ENCODE results near the gene NOVA1. TPM values are rescaled to one million over a fixed set of nuclear protein-coding genes. Genes with fewer than 3 reads are reported as not detected.

Gene NOVA1
- total RNA-seq, 1 donor from 2014 or later = 13.3 TPM

DNA sequence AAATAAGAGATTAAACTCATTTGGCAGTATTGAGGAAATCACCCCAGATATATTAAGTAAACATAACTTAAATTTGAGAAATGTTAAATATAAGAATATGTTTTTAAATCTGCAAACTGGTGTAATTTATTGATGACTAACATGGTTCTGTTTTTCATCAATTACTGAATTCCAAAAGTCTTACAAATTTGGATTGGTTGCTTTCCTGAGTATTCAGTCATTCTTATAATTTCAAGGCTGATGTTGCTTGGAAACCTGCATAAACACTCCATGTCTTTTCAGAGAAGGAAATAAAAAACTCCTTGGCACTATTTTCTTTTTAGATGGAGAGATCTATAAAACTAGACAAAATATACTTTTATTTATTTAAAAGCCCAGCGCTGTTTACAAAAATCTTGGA is 71.7 kb downstream of the NOVA1 start:
- Mint-ChIP-seq H3K4me3 (no peak overlapping the region), H3K9me3 (no peaks in the 10 kb centered on the region), H3K4me1 (no peaks in the 10 kb centered on the region), H3K36me3 (no peaks in the 10 kb centered on the region), H3K27ac (no peak overlapping the region), H3K27me3 (ENCODE audit: low read depth) (no peaks in the 10 kb centered on the region)
- TF ChIP-seq, protein P1, sequence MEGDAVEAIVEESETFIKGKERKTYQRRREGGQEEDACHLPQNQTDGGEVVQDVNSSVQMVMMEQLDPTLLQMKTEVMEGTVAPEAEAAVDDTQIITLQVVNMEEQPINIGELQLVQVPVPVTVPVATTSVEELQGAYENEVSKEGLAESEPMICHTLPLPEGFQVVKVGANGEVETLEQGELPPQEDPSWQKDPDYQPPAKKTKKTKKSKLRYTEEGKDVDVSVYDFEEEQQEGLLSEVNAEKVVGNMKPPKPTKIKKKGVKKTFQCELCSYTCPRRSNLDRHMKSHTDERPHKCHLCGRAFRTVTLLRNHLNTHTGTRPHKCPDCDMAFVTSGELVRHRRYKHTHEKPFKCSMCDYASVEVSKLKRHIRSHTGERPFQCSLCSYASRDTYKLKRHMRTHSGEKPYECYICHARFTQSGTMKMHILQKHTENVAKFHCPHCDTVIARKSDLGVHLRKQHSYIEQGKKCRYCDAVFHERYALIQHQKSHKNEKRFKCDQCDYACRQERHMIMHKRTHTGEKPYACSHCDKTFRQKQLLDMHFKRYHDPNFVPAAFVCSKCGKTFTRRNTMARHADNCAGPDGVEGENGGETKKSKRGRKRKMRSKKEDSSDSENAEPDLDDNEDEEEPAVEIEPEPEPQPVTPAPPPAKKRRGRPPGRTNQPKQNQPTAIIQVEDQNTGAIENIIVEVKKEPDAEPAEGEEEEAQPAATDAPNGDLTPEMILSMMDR (IDR thresholded peaks at IDR 0.05; ENCODE audit: unreplicated experiment) = no peak
- DNase-seq (ENCODE audit: low spot score in 2 of 2, unreplicated experiment in 2 of 2) = no peak

DNA sequence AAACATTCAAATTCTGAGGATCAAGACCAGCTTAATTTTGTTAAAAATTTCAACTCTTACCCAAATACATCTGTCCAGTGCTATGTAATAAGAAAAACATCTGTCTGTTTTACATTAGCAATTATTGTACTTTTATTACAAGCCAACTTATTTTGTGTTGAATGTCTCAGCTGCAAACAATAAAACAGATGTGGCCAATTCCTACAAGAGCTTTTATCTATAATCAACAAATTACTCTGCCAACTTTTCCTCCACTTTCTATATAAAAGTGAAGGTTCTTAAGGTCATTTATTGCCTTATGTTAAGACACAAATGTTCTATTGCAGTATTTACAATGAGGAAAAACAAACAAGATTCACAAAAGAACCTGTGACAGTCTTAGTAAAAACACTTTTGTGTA is 72.7 kb downstream of the NOVA1 start:
- no peak overlapping the region for H3K27ac Mint-ChIP-seq
- H3K4me1 Mint-ChIP-seq = no peaks in the 10 kb centered on the region
- H3K36me3 Mint-ChIP-seq = no peaks in the 10 kb centered on the region
- no peaks in the 10 kb centered on the region for H3K9me3 Mint-ChIP-seq
- no peak for DNase-seq (ENCODE audit: low spot score in 2 of 2, unreplicated experiment in 2 of 2)
- H3K4me3 Mint-ChIP-seq = no peak overlapping the region
- H3K27me3 Mint-ChIP-seq (ENCODE audit: low read depth) = no peaks in the 10 kb centered on the region
- TF ChIP-seq, protein P1 (IDR thresholded peaks at IDR 0.05; ENCODE audit: unreplicated experiment) = no peak

DNA sequence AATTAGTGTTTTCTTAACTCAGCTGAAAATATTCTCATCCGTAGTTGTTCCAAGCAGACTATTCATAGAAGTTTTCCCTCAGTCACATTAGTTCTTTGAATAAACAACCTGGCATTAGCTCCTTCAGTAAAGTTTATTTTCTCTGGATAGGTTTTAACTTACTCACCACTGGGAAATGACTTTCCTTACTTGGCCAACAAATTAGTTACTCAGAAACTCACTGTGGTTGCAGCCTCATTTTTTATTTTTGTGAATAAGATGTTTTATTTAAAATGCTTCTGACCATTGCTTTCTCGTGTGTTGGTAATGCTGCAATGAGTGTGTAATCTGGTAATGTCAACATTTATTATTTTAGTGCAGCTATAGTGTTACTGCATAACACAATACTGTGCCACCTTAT is 74.9 kb downstream of the NOVA1 start:
- Mint-ChIP-seq H3K9me3 (no peaks in the 10 kb centered on the region), H3K27ac (no peak overlapping the region), H3K36me3 (no peaks in the 10 kb centered on the region), H3K27me3 (ENCODE audit: low read depth) (no peaks in the 10 kb centered on the region), H3K4me1 (no peaks in the 10 kb centered on the region), H3K4me3 (no peak overlapping the region)
- DNase-seq (ENCODE audit: low spot score in 2 of 2, unreplicated experiment in 2 of 2) = no peak
- TF ChIP-seq, protein P1 (IDR thresholded peaks at IDR 0.05; ENCODE audit: unreplicated experiment) = no peak

DNA sequence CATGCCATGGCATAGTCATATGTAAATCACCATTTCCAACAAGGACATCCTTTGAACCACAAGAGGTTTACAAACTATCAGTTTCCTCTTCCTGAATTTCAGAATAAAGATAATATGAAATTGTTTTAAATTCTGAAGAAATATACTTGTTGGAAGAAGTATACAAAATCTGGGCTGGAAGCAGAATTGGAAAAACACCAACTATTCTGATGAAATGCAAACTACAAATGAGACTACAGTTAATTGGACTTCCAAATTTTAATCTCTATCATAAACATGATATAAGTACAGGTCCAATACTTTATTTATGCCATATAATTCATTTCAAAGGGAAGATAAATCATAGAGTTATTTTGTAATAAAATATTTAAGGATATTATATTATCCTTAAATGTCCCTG is 80.1 kb downstream of the NOVA1 start:
- Mint-ChIP-seq H3K27me3 (ENCODE audit: low read depth) (no peaks in the 10 kb centered on the region), H3K27ac (no peak overlapping the region), H3K4me3 (no peak overlapping the region), H3K4me1 (no peaks in the 10 kb centered on the region), H3K36me3 (no peaks in the 10 kb centered on the region), H3K9me3 (no peaks in the 10 kb centered on the region)
- TF ChIP-seq, protein P1 (IDR thresholded peaks at IDR 0.05; ENCODE audit: unreplicated experiment) = no peak
- no peak for DNase-seq (ENCODE audit: low spot score in 2 of 2, unreplicated experiment in 2 of 2)

DNA sequence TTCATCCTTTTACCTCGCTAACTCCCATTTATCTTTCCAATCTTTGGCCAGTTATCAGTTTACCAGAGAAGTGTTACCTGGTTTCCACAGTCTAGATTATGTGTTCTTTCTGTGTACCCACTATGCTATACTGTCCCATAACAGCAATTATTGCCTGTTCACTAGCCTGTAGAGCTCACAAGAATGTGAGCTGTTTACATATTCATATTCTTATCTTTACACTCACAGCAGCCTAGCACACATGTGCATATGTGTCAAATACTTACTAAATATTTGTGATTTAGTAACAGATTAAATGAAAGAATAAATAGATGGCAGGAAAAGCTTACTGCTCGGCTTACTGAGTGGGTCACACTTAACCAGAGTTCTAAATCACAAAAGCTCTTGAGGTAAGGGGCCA is 97.8 kb downstream of the NOVA1 start:
- Mint-ChIP-seq H3K4me1 (peaks cover 3% of the 10 kb centered on the region), H3K4me3 (no peak overlapping the region), H3K9me3 (no peaks in the 10 kb centered on the region), H3K27me3 (ENCODE audit: low read depth) (no peaks in the 10 kb centered on the region), H3K27ac (no peak overlapping the region), H3K36me3 (no peaks in the 10 kb centered on the region)
- DNase-seq (ENCODE audit: low spot score in 2 of 2, unreplicated experiment in 2 of 2) = no peak
- TF ChIP-seq, protein P1 (IDR thresholded peaks at IDR 0.05; ENCODE audit: unreplicated experiment) = no peak

DNA sequence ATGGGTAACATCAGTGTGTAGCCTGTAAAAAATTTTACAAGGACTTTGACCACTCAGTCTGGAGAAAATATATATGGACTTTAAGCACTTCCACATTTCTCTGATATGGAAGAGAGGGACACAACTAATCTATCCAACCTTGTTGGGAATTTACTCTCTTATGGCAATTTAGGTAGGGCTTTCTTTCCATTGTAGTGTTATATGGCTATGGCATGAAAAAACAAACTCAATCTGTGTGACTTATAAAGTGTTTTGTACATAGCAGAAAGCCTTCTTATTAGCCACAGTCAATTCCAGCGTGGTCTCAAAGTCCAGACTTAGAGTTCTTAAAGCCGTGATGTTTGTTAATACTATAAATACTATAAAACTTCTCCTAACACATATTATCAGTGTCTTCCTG is 98.3 kb downstream of the NOVA1 start:
- Mint-ChIP-seq H3K36me3 (no peaks in the 10 kb centered on the region), H3K9me3 (no peaks in the 10 kb centered on the region), H3K27me3 (ENCODE audit: low read depth) (no peaks in the 10 kb centered on the region)

More for the DNA sequence above, 98.3 kb downstream of the NOVA1 start:
- H3K4me3 Mint-ChIP-seq = no peak overlapping the region
- H3K27ac Mint-ChIP-seq = no peak overlapping the region
- TF ChIP-seq, protein P1 (IDR thresholded peaks at IDR 0.05; ENCODE audit: unreplicated experiment) = no peak
- DNase-seq (ENCODE audit: low spot score in 2 of 2, unreplicated experiment in 2 of 2) = no peak
- peaks cover 3% of the 10 kb centered on the region for H3K4me1 Mint-ChIP-seq
